NCI-H2227 (cell line): Measurements from ENCODE around the gene P3H3.
"Not testable (repeated sequence)": the region's sequence is repeated elsewhere in the genome, so short reads cannot be mapped to it uniquely, and the experiment has no call there.

Experiments
- DNase-seq: peaks from one replicate; lab custom pipeline; 2025; ENCODE audit not compliant: unreplicated experiment; lab: John Stamatoyannopoulos, UW

The P3H3 gene

DNA sequence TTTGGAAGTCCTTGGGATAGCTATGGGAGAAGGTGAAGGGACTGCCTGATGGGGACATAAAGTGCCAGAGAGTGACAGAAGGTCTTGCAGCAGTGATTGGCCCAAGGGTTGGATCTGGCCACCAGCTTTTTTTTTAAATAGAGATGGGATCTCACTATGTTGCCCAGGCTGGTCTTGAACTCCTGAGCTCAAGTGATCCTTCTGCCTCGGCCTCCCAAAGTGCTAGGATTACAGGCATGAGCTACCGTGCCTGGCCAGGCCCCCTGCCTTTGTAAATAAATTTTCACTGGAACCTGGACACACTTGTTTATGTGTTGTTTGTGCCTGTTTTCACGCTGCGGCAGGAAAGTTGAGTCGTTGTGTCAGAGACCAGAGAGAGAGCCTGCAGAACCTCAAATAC, 37.1 kb downstream of the P3H3 start:
- not testable (repeated sequence) for DNase-seq

DNA sequence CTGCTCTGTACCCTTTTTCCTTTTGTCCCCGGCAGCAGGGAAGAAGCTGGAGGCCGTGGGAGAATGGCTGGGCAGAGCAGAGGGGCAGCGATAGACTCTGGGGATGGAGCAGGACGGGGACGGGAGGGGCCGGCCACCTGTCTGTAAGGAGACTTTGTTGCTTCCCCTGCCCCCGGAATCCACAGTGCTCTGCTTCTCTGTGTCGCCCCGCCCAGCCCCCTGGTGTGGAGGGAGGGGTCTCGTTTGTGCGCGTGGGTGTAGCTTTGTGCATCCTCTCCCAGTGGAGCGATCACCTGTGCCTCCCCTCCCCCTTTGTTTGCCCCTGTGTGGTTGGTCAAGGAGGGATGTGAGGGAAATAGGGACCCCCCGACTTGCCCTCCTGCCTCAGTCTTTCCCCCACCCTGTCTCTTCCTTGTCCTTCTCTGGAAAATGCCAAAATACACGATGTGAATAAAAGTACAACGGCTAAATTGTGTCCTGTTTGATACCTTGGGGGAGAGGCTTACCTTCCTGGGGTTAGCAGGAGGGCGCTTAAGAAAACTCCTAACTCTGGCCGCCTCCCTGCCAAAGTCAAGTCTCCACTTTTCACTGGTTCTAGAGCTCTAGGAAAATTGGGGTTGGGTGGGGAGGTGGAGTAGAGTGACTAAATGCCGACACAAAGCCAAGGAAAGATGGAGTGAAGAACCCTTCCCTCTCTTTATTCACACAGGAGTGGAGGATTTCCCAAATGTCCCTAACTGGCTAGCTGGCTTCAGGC, 38.1 kb downstream of the P3H3 start:
- DNase-seq: peak; percentile 14

DNA sequence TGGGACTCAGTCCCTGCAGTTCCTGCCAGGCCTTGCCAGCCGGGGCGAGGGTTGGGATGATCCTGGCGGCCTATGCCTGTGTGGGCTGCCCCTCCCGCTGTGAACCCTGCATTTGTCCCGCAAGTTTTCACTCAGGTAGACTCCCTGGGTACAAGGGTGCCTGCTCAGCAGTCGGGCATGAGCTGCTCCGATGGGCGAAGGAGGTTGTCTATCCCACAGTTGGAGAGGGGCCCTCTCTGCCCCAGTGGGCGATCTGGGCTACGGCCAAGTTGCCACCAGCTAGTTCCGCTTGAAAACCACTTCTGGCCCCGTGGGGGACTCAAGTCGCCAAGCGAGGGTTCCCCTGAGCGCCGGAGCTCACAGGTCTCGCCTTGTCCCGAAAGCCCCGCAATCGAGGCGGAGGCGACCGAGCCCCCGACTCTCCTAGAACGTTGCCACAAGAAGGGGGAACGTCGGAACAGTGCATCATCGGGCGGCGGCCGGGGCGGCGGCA, 38.8 kb downstream of the P3H3 start:
- no peak for DNase-seq

DNA sequence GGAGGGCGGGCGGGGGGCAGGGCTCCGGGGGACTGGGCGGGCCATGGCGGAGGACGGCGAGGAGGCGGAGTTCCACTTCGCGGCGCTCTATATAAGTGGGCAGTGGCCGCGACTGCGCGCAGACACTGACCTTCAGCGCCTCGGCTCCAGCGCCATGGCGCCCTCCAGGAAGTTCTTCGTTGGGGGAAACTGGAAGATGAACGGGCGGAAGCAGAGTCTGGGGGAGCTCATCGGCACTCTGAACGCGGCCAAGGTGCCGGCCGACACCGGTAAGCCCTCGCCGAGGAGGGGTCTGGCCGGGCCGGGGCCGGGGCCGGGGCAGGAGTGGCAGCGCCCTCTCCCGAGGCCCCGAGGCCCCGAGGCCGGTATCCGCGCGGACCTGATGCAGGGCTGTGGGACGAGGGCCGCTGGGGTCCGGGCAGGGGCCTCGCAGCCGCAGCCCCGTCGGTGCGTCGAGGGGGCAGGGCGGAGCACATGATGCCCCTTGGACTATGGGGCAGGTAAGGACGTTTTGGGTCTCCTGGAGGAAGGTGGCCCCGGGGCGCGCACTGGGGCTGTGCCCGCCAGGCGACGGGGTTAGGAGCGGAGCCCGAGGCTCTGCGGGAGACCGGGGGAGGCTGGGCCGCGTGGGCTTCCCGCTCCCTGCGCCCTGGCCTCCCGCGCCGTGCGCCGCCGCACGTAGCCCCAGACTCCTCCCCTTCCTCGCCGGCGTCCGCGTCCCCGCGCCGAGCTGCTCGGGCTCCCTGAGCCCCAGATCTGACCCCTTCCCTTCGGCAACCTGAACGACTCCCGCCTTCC, 39.4 kb downstream of the P3H3 start, which contains the start of gene TPI1:
TPI1 (plus strand) TSS at position 119 of the 798 bp plus-strand sequence; CDS start at position 155, 36 bp downstream.
- peak; percentile 78 for DNase-seq

DNA sequence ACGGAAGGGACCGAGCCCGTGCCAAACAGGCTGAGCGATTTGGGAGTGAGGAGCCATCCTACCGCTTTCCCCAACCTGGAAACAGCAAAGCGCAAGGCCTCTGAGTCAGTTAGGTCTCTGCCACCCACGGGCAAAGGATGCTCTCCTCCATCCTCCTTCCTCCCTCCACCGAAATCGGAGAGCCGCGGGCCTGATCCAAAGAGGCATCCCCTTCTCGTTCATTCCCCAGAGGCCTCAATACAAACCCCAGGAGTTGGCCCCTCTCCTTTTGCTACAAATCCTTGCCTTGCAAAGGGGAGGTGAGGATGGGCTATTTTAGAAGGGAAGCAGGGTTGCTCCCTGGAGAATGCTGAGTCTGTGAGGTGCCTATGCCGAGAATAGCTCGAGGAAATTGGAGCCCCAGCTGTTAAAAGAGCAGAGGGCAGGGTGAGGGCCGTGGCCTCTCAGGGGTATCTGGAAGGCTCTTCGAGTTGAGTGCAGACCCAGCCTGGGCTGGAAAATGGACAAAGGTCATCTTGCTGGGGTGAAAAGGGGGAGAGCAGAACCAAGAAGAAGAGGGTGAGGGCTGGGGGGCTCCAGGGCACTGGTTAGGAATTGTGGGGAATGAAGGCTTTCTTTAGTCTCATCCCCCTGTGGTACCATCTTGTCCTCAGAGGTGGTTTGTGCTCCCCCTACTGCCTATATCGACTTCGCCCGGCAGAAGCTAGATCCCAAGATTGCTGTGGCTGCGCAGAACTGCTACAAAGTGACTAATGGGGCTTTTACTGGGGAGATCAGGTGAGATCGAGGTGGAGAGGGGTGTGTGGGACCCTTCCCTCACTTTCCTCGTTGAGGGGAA, 40.2 kb downstream of the P3H3 start:
- DNase-seq: no peak

DNA sequence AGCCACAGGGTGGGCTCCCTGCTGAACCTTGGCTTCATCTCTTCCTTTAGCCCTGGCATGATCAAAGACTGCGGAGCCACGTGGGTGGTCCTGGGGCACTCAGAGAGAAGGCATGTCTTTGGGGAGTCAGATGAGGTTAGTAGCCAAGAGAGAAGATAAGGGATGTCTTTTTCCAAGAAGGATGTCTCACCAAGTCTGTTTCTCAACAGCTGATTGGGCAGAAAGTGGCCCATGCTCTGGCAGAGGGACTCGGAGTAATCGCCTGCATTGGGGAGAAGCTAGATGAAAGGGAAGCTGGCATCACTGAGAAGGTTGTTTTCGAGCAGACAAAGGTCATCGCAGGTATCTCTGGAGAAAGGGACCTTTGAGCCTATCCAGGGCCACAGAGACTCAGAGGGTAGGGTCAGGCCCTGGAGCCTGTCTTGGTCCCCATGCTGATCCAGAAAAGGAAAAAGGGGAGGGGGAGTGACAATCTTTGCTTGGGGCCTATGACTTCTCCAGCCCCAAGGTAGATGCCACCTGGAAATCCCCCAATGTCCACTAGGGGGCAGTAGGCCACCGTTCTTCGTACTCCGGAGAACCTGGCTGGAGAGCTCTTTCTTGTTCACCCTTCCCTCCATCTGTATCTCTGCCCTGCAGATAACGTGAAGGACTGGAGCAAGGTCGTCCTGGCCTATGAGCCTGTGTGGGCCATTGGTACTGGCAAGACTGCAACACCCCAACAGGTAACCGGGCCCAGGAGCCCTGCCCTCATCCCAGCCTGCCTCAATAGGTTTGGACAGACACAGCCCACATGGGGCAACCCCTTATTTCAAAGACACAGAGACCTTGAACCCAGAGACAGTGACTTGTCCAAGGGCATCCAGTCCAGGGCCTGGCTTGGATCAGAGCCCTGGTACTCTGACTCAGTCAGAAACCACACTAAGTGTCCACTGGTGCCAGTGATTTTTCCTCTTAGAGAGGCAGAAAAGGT, 41.1 kb downstream of the P3H3 start:
- peak; percentile 86 for DNase-seq

DNA sequence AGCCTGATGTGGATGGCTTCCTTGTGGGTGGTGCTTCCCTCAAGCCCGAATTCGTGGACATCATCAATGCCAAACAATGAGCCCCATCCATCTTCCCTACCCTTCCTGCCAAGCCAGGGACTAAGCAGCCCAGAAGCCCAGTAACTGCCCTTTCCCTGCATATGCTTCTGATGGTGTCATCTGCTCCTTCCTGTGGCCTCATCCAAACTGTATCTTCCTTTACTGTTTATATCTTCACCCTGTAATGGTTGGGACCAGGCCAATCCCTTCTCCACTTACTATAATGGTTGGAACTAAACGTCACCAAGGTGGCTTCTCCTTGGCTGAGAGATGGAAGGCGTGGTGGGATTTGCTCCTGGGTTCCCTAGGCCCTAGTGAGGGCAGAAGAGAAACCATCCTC, 42.1 kb downstream of the P3H3 start:
- not testable (repeated sequence) for DNase-seq

DNA sequence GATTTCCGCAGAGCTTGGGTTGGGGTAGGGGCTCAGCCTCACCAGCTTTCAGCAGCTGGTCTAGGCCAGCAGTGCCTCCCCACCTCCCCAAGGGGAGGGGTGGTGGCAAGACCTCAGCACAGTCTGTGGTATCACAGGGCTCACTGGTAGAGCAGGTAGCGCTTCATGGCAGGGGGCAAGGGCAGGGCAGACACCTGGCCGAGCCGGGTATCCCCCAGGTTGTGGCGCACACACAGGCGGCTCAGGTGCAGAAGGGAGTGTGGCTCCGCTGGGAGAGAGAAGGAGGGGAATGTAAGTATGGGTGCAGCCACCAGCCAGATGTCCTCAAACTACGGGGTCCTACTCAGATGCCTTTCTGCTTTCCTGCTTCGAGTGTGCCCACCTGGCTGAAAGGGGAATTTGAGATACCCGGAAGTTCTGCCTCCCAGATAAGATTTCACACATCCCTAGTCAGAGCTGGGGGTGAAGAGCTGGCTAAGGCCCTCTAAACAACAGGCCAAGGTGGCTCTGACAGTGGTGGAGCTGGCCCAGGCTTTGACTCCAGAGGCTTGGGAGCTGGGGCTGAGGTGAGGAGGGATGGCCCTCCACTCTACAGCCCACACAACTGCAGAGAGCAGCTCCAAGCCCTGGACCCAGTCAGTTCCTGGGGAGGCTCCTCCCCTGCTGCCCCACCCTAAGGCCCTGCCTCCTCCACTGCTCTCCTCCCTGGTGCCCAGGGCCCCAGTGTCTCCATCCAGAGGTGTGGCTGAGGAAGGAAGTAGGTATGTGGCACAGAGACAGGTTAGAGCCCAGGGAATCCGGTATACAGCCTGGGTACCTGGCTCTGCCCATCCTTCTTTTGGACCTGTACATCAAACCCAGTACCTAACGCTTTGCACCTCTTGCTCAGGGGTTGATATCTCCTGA, 43.1 kb downstream of the P3H3 start:
- peak; percentile 22 for DNase-seq

DNA sequence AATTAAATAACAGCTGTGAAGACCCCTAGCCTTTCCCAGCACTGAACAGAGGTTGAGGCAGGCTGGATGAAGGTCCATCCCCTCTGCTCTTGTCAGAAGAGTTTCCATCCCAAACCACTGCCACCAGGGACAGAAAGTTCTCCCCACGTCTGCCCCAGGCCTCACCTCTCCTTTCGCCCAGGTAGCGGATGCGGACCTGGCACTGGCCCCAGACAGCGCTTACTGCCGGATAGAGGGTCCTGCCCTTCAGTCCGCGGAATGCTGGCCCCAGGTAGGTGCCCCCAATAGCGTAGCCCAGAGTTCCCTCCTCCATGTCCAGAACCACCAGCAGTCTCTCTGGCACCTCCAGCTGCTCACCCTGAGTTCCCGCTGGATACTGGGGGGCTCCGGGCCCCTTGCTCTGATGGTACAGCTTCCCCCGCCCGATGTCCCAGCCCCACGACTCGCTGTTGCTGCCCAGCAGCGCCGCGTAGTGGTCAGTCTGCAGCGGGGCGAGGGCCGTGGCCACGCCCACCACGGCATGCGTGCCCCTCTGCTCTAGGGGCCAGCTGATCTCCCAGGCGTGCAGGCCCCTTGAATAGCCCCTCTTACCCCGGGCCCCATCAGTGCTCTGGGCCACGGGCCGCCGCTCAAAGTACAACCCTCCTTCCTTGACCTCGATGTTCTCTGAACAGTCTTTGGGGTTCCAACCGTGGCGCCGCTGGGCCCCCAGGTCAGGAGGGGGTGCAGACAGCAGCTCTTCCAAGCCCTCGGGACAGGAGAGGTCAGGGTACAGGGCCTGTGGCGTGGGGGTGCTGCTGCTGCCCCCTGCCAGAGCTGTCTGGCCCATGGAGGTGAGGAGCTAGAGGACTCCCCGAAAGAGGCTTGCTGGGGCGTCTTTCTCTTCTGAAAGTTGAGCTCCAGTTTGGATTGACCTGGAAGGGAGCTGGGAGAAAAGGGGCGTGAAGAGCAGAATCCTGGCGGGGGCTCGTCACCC, 44.2 kb downstream of the P3H3 start:
- DNase-seq: peak; percentile 85

DNA sequence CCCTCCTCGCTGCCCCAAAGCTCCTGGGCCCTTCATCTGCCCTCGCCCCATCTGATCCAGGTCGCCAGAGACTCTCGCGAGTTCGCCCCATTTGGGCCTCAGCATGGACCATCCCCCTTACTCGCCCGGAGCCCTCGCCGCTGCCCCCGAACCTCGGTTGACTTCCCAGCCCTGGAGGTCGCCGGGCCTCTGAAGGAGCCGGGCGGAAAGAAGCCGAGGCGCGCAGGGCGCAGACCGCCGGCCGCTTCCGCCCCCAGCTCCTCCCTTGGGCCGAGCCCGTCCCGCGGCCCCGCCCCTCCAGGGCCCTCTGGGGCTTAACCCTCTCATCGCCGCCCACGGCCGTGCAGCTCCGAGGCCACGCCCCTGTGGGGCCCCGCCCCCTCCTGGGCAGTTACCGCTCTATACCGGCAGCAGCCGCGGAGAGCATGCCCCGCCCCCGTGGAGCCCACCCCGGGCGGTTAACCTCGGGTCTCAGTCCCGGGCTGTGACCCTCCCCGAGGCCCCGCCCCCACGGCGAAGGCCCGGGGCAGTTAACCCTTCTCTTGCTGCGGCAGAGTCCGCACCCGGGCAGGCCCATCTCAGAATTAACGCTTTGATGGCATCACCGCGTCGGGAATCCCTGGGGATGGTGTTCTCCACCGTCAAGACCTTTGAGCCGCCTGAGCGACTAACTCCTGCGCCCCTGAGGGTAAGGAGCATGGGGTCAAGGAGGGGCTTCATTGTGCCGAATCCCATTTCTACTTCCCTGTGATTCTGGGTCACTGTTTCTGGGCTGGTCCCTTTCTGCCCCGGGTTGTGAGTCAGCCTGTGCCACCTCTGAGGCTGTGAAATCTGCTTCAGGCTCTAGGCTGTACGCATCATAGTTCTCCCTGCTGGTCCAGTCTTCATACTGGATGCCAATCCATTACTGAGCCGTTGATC, 45.1 kb downstream of the P3H3 start, which contains the start of gene SPSB2:
SPSB2 (minus strand) TSS at position 210 of the 921 bp plus-strand sequence. CDS start 402 bp downstream, outside the sequence.
- DNase-seq: peak; percentile 97

DNA sequence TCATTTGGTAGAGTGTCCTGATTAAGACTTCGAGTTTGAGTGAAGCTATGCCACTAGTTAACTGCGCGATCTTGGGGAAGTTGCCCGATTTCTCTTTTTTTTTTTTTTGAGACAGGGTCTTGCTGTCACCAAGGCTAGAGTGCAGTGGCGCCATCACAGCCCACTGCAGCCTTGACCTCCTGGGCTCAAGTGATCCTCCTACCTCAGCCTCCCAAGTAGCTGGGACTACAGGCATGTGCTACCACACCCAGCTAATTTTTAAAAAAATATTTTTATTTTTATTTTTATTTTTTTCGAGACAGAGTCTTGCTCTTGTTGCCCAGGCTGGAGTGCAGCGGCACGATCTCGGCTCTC, 45.8 kb downstream of the P3H3 start:
- DNase-seq: not testable (repeated sequence)

DNA sequence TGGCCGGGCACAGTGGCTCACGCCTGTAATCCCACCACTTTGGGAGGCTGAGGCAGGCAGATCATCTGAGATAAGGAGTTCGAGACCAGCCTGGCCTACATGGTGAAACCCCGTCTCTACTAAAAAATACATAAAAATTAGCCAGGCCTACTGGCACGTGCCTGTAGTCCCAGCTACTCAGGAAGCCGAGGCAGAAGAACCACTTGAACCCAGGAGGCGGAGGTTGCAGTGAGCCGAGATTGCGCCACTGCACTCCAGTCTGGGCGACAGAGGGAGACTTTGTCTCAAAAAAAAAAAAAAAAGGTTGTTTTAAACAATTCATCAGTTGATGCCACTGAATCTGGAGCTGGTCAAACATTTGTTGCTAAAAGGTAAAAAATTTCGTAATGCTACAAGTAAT, 51.6 kb downstream of the P3H3 start:
- not testable (repeated sequence) for DNase-seq

DNA sequence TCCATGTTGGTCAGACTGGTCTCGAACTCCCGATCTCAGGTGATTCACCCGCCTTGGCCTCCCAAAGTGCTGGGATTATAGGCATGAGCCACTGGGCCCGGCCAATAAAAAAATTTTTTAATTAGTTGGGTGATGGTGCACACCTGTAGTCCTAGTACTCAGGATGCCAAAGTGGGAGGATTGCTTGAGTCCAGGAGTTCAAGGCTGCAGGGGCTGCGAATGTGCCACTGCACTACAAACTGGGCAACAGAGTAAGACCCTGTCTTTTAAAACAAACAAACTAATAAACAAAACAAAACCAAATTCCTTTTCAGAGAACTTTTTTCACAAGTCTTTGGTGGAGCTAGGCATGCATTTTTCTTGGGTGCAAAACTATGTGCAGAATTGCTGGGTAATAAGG, 55.0 kb downstream of the P3H3 start:
- no peak for DNase-seq

DNA sequence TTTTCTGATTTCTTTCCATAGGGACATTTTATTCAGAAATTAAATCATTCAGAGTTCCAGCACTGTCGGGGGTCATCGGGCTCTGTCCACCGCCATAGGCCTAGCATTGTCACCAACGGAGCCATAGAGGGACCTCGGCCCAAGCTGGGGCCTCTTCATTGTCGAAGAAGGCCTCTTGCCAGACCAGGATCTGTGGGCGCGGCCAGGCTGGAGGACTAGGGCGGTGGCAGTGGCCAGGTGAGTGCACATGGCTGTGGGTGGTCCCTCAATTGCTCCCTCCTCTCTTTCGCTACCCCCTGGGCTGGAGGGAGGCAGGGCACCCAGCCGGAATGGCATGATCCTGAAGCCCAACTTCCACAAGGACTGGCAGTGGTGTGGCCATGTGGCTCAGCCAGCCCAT, 55.5 kb downstream of the P3H3 start:
- DNase-seq: no peak

DNA sequence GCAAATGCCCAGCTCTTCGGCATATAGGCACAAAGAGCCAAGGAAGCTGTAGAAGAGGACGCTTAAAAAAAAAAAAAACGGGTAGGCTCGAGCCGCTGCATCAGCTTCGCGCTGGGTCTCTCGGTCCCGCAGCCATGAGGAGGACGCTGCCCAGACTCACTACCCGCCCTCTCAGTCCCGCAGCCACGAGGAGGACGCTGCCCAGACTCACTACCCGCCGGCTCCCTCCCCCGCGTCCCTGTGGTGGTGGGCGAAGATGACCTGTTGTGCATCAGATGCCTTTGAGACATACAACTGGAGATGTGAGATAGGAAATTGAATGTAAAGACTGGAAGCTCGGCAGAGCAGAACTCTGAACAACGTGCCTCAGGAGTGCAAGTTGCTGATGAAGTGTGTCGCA, 56.3 kb downstream of the P3H3 start:
- no peak for DNase-seq

DNA sequence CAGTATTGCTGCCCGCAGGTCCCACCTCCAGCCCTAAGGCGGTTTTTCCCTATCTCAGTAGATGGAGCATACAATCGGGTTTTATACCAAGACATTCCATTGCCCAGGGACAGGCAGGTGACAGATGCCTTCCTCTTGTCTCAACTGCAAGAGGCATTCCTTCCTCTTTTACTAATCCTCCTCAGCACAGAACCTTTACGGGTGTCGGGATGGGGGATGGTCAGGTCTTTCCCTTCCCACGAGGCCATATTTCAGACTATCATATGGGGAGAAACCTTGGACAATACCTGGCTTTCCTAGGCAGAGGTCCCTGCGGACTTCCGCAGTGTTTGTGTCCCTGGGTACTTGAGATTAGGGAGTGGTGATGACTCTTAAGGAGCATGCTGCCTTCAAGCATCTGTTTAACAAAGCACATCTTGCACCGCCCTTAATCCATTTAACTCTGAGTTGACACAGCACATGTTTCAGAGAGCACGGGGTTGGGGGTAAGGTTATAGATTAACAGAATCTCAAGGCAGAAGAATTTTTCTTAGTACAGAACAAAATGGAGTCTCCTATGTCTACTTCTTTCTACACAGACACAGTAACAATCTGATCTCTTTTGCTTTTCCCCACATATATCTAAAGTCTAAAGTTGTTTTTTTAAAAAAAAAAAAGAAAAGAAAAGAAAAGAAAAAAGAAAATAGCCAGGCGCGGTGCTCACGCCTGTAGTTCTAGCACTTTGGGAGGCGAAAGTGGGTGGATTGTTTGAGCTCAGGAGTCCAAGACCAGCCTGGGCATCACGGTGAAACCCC, 58.2 kb downstream of the P3H3 start:
- not testable (repeated sequence) for DNase-seq
